ENCODE data around the gene GATM.

GATM gene

GRCh38 chr15:45386420-45386819 lies 8.1 kb upstream of the GATM start:
- Histone ChIP-seq H3K4me3 (ENCODE audit: low read length) (no peak overlapping the region), H3K9me3 (ENCODE audit: control insufficient read depth, low read length) (no peaks in the 10 kb centered on the region), H3K4me1 (ENCODE audit: control insufficient read depth, insufficient read depth, low read length) (peaks cover 9% of the 10 kb centered on the region), H3K36me3 (ENCODE audit: control insufficient read depth, insufficient read depth, low read length, severe bottlenecking) (no peaks in the 10 kb centered on the region), H3K9ac (ENCODE audit: low read length) (no peak overlapping the region), H3K27me3 (replicated peaks; ENCODE audit: control insufficient read depth, insufficient read depth, low read length) (peaks cover 38% of the 10 kb centered on the region)
- no peak for DNase-seq (ENCODE audit: low read depth)

GRCh38 chr15:45385590-45385989 lies 7.2 kb upstream of the GATM start:
- Histone ChIP-seq H3K36me3 (ENCODE audit: control insufficient read depth, insufficient read depth, low read length, severe bottlenecking) (no peaks in the 10 kb centered on the region), H3K9ac (ENCODE audit: low read length) (no peak overlapping the region), H3K4me3 (ENCODE audit: low read length) (no peak overlapping the region), H3K9me3 (ENCODE audit: control insufficient read depth, low read length) (no peaks in the 10 kb centered on the region), H3K4me1 (ENCODE audit: control insufficient read depth, insufficient read depth, low read length) (peaks cover 9% of the 10 kb centered on the region), H3K27me3 (replicated peaks; ENCODE audit: control insufficient read depth, insufficient read depth, low read length) (peaks cover 42% of the 10 kb centered on the region)
- DNase-seq (ENCODE audit: low read depth), result no peak

GRCh38 chr15:45384700-45385099 lies 6.4 kb upstream of the GATM start:
- no peak overlapping the region for H3K4me3 ChIP-seq (ENCODE audit: low read length)
- DNase-seq (ENCODE audit: low read depth), result no peak
- H3K36me3 ChIP-seq (ENCODE audit: control insufficient read depth, insufficient read depth, low read length, severe bottlenecking), result no peaks in the 10 kb centered on the region
- H3K27me3 ChIP-seq (replicated peaks; ENCODE audit: control insufficient read depth, insufficient read depth, low read length), result peaks cover 46% of the 10 kb centered on the region
- peaks cover 9% of the 10 kb centered on the region for H3K4me1 ChIP-seq (ENCODE audit: control insufficient read depth, insufficient read depth, low read length)
- no peak overlapping the region for H3K9ac ChIP-seq (ENCODE audit: low read length)
- no peaks in the 10 kb centered on the region for H3K9me3 ChIP-seq (ENCODE audit: control insufficient read depth, low read length)

GRCh38 chr15:45378913-45379262 lies 544 bp upstream of the GATM start:
- Histone ChIP-seq H3K9ac (ENCODE audit: low read length) (no peak overlapping the region), H3K27me3 (replicated peaks; ENCODE audit: control insufficient read depth, insufficient read depth, low read length) (peaks cover 57% of the 10 kb centered on the region), H3K9me3 (ENCODE audit: control insufficient read depth, low read length) (no peaks in the 10 kb centered on the region), H3K4me3 (ENCODE audit: low read length) (peak overlapping the region; percentile 78), H3K4me1 (ENCODE audit: control insufficient read depth, insufficient read depth, low read length) (peaks cover 15% of the 10 kb centered on the region), H3K36me3 (ENCODE audit: control insufficient read depth, insufficient read depth, low read length, severe bottlenecking) (no peaks in the 10 kb centered on the region)
- DNase-seq (ENCODE audit: low read depth), result no peak

GRCh38 chr15:45377609-45378148 lies 665 bp downstream of the GATM start:
- H3K27me3 ChIP-seq (replicated peaks; ENCODE audit: control insufficient read depth, insufficient read depth, low read length), result peaks cover 60% of the 10 kb centered on the region
- DNase-seq (ENCODE audit: low read depth), result peak; percentile 3
- H3K36me3 ChIP-seq (ENCODE audit: control insufficient read depth, insufficient read depth, low read length, severe bottlenecking), result no peaks in the 10 kb centered on the region

GRCh38 chr15:45376967-45377608 lies 1.3 kb downstream of the GATM start:
- Histone ChIP-seq H3K27me3 (replicated peaks; ENCODE audit: control insufficient read depth, insufficient read depth, low read length) (peaks cover 60% of the 10 kb centered on the region), H3K4me1 (ENCODE audit: control insufficient read depth, insufficient read depth, low read length) (peaks cover 15% of the 10 kb centered on the region), H3K9ac (ENCODE audit: low read length) (no peak overlapping the region), H3K36me3 (ENCODE audit: control insufficient read depth, insufficient read depth, low read length, severe bottlenecking) (no peaks in the 10 kb centered on the region), H3K9me3 (ENCODE audit: control insufficient read depth, low read length) (no peaks in the 10 kb centered on the region), H3K4me3 (ENCODE audit: low read length) (peak overlapping the region; percentile 78)
- DNase-seq (ENCODE audit: low read depth), result no peak

More at GRCh38 chr15:45377609-45378148, 665 bp downstream of the GATM start:
- Histone ChIP-seq H3K9me3 (ENCODE audit: control insufficient read depth, low read length) (no peaks in the 10 kb centered on the region), H3K4me1 (ENCODE audit: control insufficient read depth, insufficient read depth, low read length) (peaks cover 15% of the 10 kb centered on the region), H3K4me3 (ENCODE audit: low read length) (peak overlapping the region; percentile 78), H3K9ac (ENCODE audit: low read length) (peak overlapping the region; percentile 60)

GRCh38 chr15:45376300-45376928 lies 1.9 kb downstream of the GATM start:
- Histone ChIP-seq H3K9me3 (ENCODE audit: control insufficient read depth, low read length) (no peaks in the 10 kb centered on the region), H3K4me1 (ENCODE audit: control insufficient read depth, insufficient read depth, low read length) (peaks cover 15% of the 10 kb centered on the region), H3K27me3 (replicated peaks; ENCODE audit: control insufficient read depth, insufficient read depth, low read length) (peaks cover 56% of the 10 kb centered on the region), H3K4me3 (ENCODE audit: low read length) (no peak overlapping the region), H3K9ac (ENCODE audit: low read length) (no peak overlapping the region), H3K36me3 (ENCODE audit: control insufficient read depth, insufficient read depth, low read length, severe bottlenecking) (no peaks in the 10 kb centered on the region)
- DNase-seq (ENCODE audit: low read depth), result no peak

- Histone ChIP-seq H3K9ac (ENCODE audit: low read length) (no peak overlapping the region), H3K36me3 (ENCODE audit: control insufficient read depth, insufficient read depth, low read length, severe bottlenecking) (no peaks in the 10 kb centered on the region), H3K4me3 (ENCODE audit: low read length) (no peak overlapping the region), H3K9me3 (ENCODE audit: control insufficient read depth, low read length) (no peaks in the 10 kb centered on the region), H3K4me1 (ENCODE audit: control insufficient read depth, insufficient read depth, low read length) (peaks cover 15% of the 10 kb centered on the region), H3K27me3 (replicated peaks; ENCODE audit: control insufficient read depth, insufficient read depth, low read length) (peaks cover 50% of the 10 kb centered on the region)
- no peak for DNase-seq (ENCODE audit: low read depth)
These were observed 2.5 kb downstream of the GATM start for GRCh38 chr15:45375836-45376235.

GRCh38 chr15:45373976-45374375 lies 4.4 kb downstream of the GATM start:
- Histone ChIP-seq H3K9ac (ENCODE audit: low read length) (no peak overlapping the region), H3K9me3 (ENCODE audit: control insufficient read depth, low read length) (no peaks in the 10 kb centered on the region), H3K36me3 (ENCODE audit: control insufficient read depth, insufficient read depth, low read length, severe bottlenecking) (no peaks in the 10 kb centered on the region), H3K27me3 (replicated peaks; ENCODE audit: control insufficient read depth, insufficient read depth, low read length) (peaks cover 37% of the 10 kb centered on the region), H3K4me3 (ENCODE audit: low read length) (no peak overlapping the region), H3K4me1 (ENCODE audit: control insufficient read depth, insufficient read depth, low read length) (peaks cover 15% of the 10 kb centered on the region)
- no peak for DNase-seq (ENCODE audit: low read depth)

- peaks cover under 1% of the 10 kb centered on the region for H3K4me1 ChIP-seq (ENCODE audit: control insufficient read depth, insufficient read depth, low read length)
- no peak overlapping the region for H3K4me3 ChIP-seq (ENCODE audit: low read length)
- no peak overlapping the region for H3K9ac ChIP-seq (ENCODE audit: low read length)
- no peak for DNase-seq (ENCODE audit: low read depth)
- peaks cover 25% of the 10 kb centered on the region for H3K27me3 ChIP-seq (replicated peaks; ENCODE audit: control insufficient read depth, insufficient read depth, low read length)
- no peaks in the 10 kb centered on the region for H3K9me3 ChIP-seq (ENCODE audit: control insufficient read depth, low read length)
- no peaks in the 10 kb centered on the region for H3K36me3 ChIP-seq (ENCODE audit: control insufficient read depth, insufficient read depth, low read length, severe bottlenecking)
These were observed 6.0 kb downstream of the GATM start for GRCh38 chr15:45372041-45372995.

GRCh38 chr15:45371546-45371945 lies 6.8 kb downstream of the GATM start:
- DNase-seq (ENCODE audit: low read depth), result no peak
- Histone ChIP-seq H3K27me3 (replicated peaks; ENCODE audit: control insufficient read depth, insufficient read depth, low read length) (peaks cover 17% of the 10 kb centered on the region), H3K9ac (ENCODE audit: low read length) (no peak overlapping the region), H3K36me3 (ENCODE audit: control insufficient read depth, insufficient read depth, low read length, severe bottlenecking) (no peaks in the 10 kb centered on the region), H3K4me1 (ENCODE audit: control insufficient read depth, insufficient read depth, low read length) (no peaks in the 10 kb centered on the region), H3K9me3 (ENCODE audit: control insufficient read depth, low read length) (no peaks in the 10 kb centered on the region), H3K4me3 (ENCODE audit: low read length) (no peak overlapping the region)

Data from adipocyte (in vitro differentiated cells).